GM19035 (cell line): ENCODE results near the gene BAG1.

Source experiments
- ATAC-seq: cut with Tn5 transposase; IDR thresholded peaks from one replicate; pipeline ENCODE4 v1.9.1; 2021; ENCODE audit not compliant: unreplicated experiment

The BAG1 gene

GRCh38 chr9:33277484-33277883, 13.0 kb upstream of the BAG1 start:
- no peak for ATAC-seq

GRCh38 chr9:33273972-33274328, 9.4 kb upstream of the BAG1 start:
- no peak for ATAC-seq

- no peak for ATAC-seq
Measured at GRCh38 chr9:33273266-33273971, 8.9 kb upstream of the BAG1 start.

GRCh38 chr9:33272061-33272460, 7.6 kb upstream of the BAG1 start:
- ATAC-seq = no peak

GRCh38 chr9:33270146-33270545, 5.6 kb upstream of the BAG1 start:
- no peak for ATAC-seq

GRCh38 chr9:33267151-33267767, 2.8 kb upstream of the BAG1 start:
- ATAC-seq = no peak

GRCh38 chr9:33265211-33265865, 830 bp upstream of the BAG1 start:
- no peak for ATAC-seq

- peak; percentile 34 for ATAC-seq
Measured at GRCh38 chr9:33264003-33264472, 470 bp downstream of the BAG1 start.

GRCh38 chr9:33263131-33264002, 1.1 kb downstream of the BAG1 start:
- peak; percentile 1 for ATAC-seq

GRCh38 chr9:33260372-33260771, 4.1 kb downstream of the BAG1 start:
- ATAC-seq = no peak

GRCh38 chr9:33257276-33257675, 7.2 kb downstream of the BAG1 start:
- no peak for ATAC-seq

- ATAC-seq = no peak
Measured at GRCh38 chr9:33256236-33256635, 8.3 kb downstream of the BAG1 start.

GRCh38 chr9:33255471-33255870, 9.0 kb downstream of the BAG1 start:
- ATAC-seq = no peak

GRCh38 chr9:33255014-33255413, 9.5 kb downstream of the BAG1 start:
- no peak for ATAC-seq

GRCh38 chr9:33254211-33254610, 10.3 kb downstream of the BAG1 start:
- ATAC-seq = no peak

- no peak for ATAC-seq
Measured at GRCh38 chr9:33250458-33250995, 14.0 kb downstream of the BAG1 start.

- ATAC-seq = no peak
Measured at GRCh38 chr9:33249983-33250382, 14.5 kb downstream of the BAG1 start.

GRCh38 chr9:33249087-33249658, 15.3 kb downstream of the BAG1 start:
- no peak for ATAC-seq

- no peak for ATAC-seq
Measured at GRCh38 chr9:33248606-33249005, 15.9 kb downstream of the BAG1 start.

GRCh38 chr9:33246269-33246860, 18.1 kb downstream of the BAG1 start:
- no peak for ATAC-seq
